PFSK-1 (cell line): ENCODE results near the gene GPS2.
A peak's percentile ranks its signal among the peaks of the same experiment; 100 is the strongest.

Experiments
- FOXP2 ChIP-seq: optimal IDR thresholded peaks from 2 replicates; pipeline ENCODE3; 2011; ENCODE audit warnings: borderline replicate concordance, control low read depth, inconsistent platforms; ENCODE audit not compliant: insufficient read depth; ENCODE audit errors: extremely low read length, extremely low read depth
- POLR2AphosphoS5 ChIP-seq: IDR thresholded peaks from 2 replicates; pipeline ENCODE4 v1.6.1; 2012; ENCODE audit warnings: low read depth, mild to moderate bottlenecking, control low read depth, low read length, moderate library complexity
- SIN3A ChIP-seq: IDR thresholded peaks from 2 replicates; pipeline ENCODE4 v1.6.1; 2012; ENCODE audit warnings: mild to moderate bottlenecking, low read length, moderate library complexity, borderline replicate concordance; ENCODE audit not compliant: insufficient read depth
- TAF1 ChIP-seq: IDR thresholded peaks from 2 replicates; pipeline ENCODE4 v1.6.1; 2012; ENCODE audit warnings: low read length, control low read depth, borderline replicate concordance; ENCODE audit not compliant: insufficient read depth
- TF ChIP-seq, protein P1 (sequence below), 2 experiments: IDR thresholded peaks; 2 replicates each; pipeline versions ENCODE4 v1.6.1 to v1.8.0; 2011 to 2012; ENCODE audit warnings: low read depth in 2 of 2, low read length in 2 of 2, control low read depth in 1 of 2, inconsistent platforms in 1 of 2, mild to moderate bottlenecking in 1 of 2, moderate library complexity in 1 of 2; ENCODE audit not compliant: insufficient read depth in 1 of 2

GPS2 gene

DNA sequence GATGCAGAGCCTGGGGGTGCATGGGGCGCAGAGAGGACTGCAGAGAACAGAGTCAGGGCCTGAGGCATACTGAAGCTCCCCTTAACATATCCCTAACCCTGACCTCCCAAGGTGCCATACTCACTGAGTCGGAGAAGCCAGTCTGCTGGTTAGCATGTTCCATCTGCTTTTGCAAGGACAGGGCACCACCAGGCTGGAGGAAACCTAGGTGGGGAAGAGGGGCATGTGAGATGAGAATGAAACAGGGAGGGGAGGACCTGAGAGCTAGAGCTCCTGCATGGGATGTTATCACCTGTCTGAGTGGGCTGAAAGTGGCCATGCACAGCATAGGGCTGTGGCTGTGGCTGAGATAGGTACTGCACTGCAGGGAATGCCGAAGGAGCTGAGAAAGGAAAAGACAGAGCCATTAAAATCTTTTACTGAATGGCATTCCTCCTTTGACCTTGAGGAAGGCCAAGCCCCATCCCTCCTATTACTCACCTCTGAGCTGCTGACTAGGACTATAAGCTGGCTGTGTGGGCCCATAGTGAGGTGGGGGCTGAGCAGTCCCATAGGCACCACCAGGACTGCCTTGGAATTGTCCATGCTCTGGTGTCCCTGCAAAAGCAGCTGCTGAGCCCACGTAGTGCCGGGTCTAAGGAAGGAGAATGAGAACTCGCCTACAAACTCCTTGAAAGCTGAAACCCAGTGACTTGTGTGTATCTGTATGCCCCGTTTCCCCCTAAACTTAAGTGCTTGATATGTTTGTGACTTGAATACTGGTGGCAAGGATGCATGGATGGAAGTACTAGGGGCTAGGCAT, 1.9 kb downstream of the GPS2 start:
- peak; percentile 22; the same call in 1 of the 2 replicates for TF ChIP-seq POLR2AphosphoS5
- TF ChIP-seq, protein P1, sequence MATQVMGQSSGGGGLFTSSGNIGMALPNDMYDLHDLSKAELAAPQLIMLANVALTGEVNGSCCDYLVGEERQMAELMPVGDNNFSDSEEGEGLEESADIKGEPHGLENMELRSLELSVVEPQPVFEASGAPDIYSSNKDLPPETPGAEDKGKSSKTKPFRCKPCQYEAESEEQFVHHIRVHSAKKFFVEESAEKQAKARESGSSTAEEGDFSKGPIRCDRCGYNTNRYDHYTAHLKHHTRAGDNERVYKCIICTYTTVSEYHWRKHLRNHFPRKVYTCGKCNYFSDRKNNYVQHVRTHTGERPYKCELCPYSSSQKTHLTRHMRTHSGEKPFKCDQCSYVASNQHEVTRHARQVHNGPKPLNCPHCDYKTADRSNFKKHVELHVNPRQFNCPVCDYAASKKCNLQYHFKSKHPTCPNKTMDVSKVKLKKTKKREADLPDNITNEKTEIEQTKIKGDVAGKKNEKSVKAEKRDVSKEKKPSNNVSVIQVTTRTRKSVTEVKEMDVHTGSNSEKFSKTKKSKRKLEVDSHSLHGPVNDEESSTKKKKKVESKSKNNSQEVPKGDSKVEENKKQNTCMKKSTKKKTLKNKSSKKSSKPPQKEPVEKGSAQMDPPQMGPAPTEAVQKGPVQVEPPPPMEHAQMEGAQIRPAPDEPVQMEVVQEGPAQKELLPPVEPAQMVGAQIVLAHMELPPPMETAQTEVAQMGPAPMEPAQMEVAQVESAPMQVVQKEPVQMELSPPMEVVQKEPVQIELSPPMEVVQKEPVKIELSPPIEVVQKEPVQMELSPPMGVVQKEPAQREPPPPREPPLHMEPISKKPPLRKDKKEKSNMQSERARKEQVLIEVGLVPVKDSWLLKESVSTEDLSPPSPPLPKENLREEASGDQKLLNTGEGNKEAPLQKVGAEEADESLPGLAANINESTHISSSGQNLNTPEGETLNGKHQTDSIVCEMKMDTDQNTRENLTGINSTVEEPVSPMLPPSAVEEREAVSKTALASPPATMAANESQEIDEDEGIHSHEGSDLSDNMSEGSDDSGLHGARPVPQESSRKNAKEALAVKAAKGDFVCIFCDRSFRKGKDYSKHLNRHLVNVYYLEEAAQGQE (IDR thresholded peaks at IDR 0.05; ENCODE audit: insufficient read depth in 1 of 2, low read depth in 2 of 2, low read length in 2 of 2) = no peak

DNA sequence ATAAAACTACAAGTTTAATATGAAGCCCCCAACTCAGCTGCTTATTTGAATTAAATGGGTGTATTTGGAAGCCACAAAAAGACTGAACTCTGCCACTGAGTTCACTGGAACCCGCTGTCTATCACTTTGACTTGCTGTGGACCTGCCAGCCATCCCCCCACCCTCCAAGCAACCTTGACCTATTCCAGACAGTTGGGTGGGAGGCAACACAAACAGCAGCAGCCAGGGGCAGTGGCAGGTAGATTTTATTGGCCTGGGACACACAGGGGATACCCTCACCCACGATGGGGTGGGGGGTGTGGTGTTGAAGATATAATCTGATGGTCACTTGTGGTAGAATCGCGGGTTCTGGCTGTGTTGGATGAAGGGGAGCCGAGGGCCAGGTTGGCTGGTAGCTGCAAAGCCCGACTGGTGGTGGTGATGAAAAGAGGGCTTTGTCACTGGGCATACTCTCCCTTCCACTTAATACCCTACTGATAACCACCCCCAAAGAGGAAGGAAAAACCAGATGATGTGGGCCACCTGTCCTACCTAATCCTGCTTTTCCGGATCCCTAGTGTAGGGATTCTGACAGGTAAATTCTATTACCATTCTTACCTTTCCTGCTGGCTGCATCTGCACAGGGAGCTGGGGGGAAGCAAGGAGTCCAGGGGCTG, 2.6 kb downstream of the GPS2 start:
- TF ChIP-seq FOXP2 (no peak), POLR2AphosphoS5 (no peak; the same call in none of the 2 replicates), SIN3A (no peak), TAF1 (no peak)
- TF ChIP-seq, protein P1 (IDR thresholded peaks at IDR 0.05; ENCODE audit: insufficient read depth in 1 of 2, low read depth in 2 of 2, low read length in 2 of 2) = no peak

DNA sequence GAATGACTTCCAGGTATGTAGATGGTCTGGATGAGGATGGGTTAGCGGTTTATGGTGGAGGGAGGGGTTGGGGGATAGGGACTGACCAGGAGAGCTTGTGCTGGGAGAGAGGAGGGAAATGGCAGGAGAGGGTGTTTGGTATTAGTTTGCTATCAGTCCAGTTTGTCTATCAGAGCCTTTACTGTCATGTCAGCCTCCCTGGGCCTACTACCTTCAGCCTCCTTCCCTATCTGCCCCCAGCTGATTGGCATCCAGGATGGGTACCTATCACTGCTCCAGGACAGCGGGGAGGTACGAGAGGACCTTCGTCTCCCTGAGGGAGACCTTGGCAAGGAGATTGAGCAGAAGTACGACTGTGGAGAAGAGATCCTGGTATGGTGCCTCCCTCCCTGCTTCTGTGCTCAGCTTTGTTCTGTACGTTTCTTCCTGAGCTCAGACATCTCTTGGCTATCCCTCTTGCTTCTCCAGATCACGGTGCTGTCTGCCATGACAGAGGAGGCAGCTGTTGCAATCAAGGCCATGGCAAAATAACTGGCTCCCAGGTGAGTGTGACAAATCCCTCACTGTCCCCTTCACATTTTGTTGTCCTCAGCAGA, 4.0 kb downstream of the GPS2 start:
- no peak; the same call in 1 of the 2 replicates for TF ChIP-seq POLR2AphosphoS5
- TF ChIP-seq, protein P1 (IDR thresholded peaks at IDR 0.05; ENCODE audit: insufficient read depth in 1 of 2, low read depth in 2 of 2, low read length in 2 of 2) = no peak
- TF ChIP-seq FOXP2 = no peak
- TF ChIP-seq TAF1 = no peak
- TF ChIP-seq SIN3A = no peak

DNA sequence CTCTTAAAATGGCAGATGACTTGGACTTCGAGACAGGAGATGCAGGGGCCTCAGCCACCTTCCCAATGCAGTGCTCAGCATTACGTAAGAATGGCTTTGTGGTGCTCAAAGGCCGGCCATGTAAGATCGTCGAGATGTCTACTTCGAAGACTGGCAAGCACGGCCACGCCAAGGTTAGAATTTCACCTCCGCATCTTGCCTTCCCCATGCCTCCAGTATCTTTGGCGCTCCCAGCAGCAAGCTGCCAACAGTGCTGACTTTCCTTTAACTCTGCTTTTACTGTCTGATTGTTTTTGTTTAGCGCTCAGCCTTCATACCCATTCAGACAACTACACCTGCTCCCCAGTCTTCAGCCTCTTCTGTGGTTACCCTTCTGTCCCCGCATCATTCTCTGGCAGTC, 5.5 kb downstream of the GPS2 start:
- no peak for TF ChIP-seq FOXP2
- no peak for TF ChIP-seq TAF1
- peak; percentile 56 for TF ChIP-seq POLR2AphosphoS5

DNA sequence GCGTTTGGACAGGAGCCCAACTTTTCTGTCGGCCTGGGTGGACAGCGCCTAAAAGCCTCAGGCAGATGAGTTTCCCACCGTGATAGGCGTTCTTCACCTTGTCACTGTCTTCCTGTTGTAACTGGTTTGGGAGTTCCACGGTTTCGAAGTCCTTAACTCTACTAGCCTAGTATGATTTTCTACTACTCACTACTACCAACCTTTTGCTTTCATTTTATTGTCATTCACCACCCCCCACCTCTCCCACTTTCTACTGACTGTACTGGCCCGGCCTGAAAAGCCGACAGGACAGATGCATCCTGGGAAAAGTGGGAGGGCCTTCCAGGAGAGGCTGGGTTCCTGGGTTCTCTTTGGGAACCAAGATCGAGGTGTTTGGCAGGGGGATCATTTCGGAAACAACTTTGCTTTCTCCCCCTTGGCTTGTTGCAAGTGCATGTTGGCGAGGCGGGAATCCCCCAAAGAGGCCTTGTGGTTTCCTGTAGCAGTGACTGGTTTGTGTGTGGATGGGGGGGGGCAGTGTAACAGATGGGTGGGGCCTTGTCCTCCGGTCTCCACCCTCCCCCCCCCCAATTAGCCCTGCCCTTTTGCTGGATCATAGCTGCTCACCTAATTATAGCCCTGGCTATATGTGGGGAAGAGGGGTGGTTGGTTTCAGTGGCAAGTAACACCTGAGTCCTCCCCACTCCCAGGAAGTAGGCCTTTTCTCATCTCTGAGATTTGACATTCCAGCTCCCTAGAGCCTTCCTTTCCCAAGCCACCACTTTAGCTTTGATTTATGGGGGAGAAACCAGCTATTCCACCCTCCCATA, 6.3 kb downstream of the GPS2 start:
- TF ChIP-seq, protein P1 (IDR thresholded peaks at IDR 0.05; ENCODE audit: insufficient read depth in 1 of 2, low read depth in 2 of 2, low read length in 2 of 2) = peak; percentile 31 to 45; a peak in 2 of 4 replicates
- TF ChIP-seq TAF1 (peak; percentile 84; the same call in 1 of the 2 replicates), POLR2AphosphoS5 (peak; percentile 82), FOXP2 (no peak), SIN3A (peak; percentile 84; the same call in 1 of the 2 replicates)
